Common myeloid progenitor, CD34-positive (primary cell): ENCODE data around the gene TBRG4.

Experiments used
- CTCF ChIA-PET: fragments of 350-600 bp; sonication (Branson Sonifier 250); formaldehyde crosslinking; loops from one replicate; lab custom pipeline; 2021; ENCODE audit warnings: antibody characterized with exemption; lab: Charles Lee
- POLR2A ChIA-PET: fragments of 350-600 bp; sonication (Branson Sonifier 250); formaldehyde crosslinking; loops from one replicate; lab custom pipeline; 2021; ENCODE audit warnings: antibody characterized with exemption; lab: Charles Lee
- DNase-seq, 3 donors: peaks; one replicate each; pipeline versions ENCODE4 v3.0.0 to v3.0.0-alpha.2; 2013
- H3K27ac ChIP-seq, 2 experiments: 1 replicate in 1 of 2; 2 replicates in 1 of 2; pipeline ENCODE4 v1.7.0; 2013; ENCODE audit warnings: inconsistent platforms in 2 of 2, low read length in 2 of 2, mild to moderate bottlenecking in 2 of 2, low read depth in 1 of 2, moderate library complexity in 1 of 2; ENCODE audit not compliant: severe bottlenecking in 2 of 2, insufficient read depth in 1 of 2, poor library complexity in 1 of 2
- H3K27me3 ChIP-seq, 5 experiments: replicated peaks in 2 of 5; 1 replicate in 3 of 5; 2 replicates in 2 of 5; pipeline versions ENCODE4 v1.6.1 to v1.7.0; 2013; ENCODE audit warnings: low read length in 4 of 5, mild to moderate bottlenecking in 2 of 5, moderate library complexity in 2 of 5, inconsistent platforms in 1 of 5; ENCODE audit not compliant: insufficient read depth in 5 of 5, control insufficient read depth in 4 of 5
- H3K36me3 ChIP-seq, 4 experiments: 1 replicate in 2 of 4; 2 replicates in 2 of 4; pipeline versions ENCODE4 v1.6.1 to v1.7.0; 2013; ENCODE audit warnings: low read length in 3 of 4, control low read depth in 1 of 4, mild to moderate bottlenecking in 1 of 4; ENCODE audit not compliant: control insufficient read depth in 4 of 4, insufficient read depth in 4 of 4
- H3K4me1 ChIP-seq, 4 experiments: 1 replicate in 3 of 4; 2 replicates in 1 of 4; pipeline versions ENCODE4 v1.6.1 to v1.7.1; 2013; ENCODE audit warnings: low read length in 3 of 4, mild to moderate bottlenecking in 3 of 4, control low read depth in 1 of 4, inconsistent platforms in 1 of 4, moderate library complexity in 1 of 4; ENCODE audit not compliant: control insufficient read depth in 4 of 4, insufficient read depth in 4 of 4; ENCODE audit errors: control extremely low read depth in 1 of 4
- H3K4me3 ChIP-seq, 7 experiments: 1 replicate in 4 of 7; 2 replicates in 3 of 7; pipeline versions ENCODE4 v1.5.1 to v1.7.0; 2013; ENCODE audit warnings: mild to moderate bottlenecking in 7 of 7, low read length in 6 of 7, moderate library complexity in 6 of 7, inconsistent platforms in 2 of 7, low read depth in 2 of 7, control low read depth in 1 of 7; ENCODE audit not compliant: insufficient read depth in 4 of 7, control insufficient read depth in 1 of 7; ENCODE audit errors: extremely low read depth in 1 of 7
- H3K9me3 ChIP-seq, 5 experiments: 1 replicate in 4 of 5; 2 replicates in 1 of 5; pipeline versions ENCODE4 v1.6.1 to v1.7.1; 2013; ENCODE audit warnings: low read length in 4 of 5, mild to moderate bottlenecking in 2 of 5, inconsistent platforms in 1 of 5, low read depth in 1 of 5, moderate library complexity in 1 of 5; ENCODE audit not compliant: control insufficient read depth in 4 of 5, insufficient read depth in 2 of 5; ENCODE audit errors: control extremely low read depth in 1 of 5
- WGBS: methylation state at CpG from one replicate; pipeline ENCODE4 v1.1.5; 2013; ENCODE audit not compliant: insufficient coverage; 5-methylcytosine and 5-hydroxymethylcytosine counted together

TBRG4 gene

GRCh38 chr7:45075871-45076796 lies 35.4 kb downstream of the TBRG4 start:
- H3K4me3 ChIP-seq = no peak overlapping the region

GRCh38 chr7:45075355-45075644 lies 36.2 kb downstream of the TBRG4 start:
- WGBS = 86% methylated on average over 1 of the region's 1 CpG
- no peak overlapping the region for H3K27ac ChIP-seq
- H3K4me3 ChIP-seq = no peak overlapping the region
- peaks cover 0 to under 1% (median 0%) of the 10 kb centered on the region in 4 experiments for H3K4me1 ChIP-seq
- POLR2A ChIA-PET = no interaction called here
- peaks cover 14 to 73% (median 60%) of the 10 kb centered on the region in 4 experiments for H3K36me3 ChIP-seq
- no peaks in the 10 kb centered on the region for H3K9me3 ChIP-seq
- CTCF ChIA-PET = interaction anchor here (1.4 kb wide), 1 partner anchor 58 kb away, joined by 3 read pairs; no protein-coding TSS in a partner anchor
- no peaks in the 10 kb centered on the region for H3K27me3 ChIP-seq
- DNase-seq = no peak

More at GRCh38 chr7:45075871-45076796, 35.4 kb downstream of the TBRG4 start:
- no peak for DNase-seq
- peaks cover 11 to 65% (median 53%) of the 10 kb centered on the region in 4 experiments for H3K36me3 ChIP-seq
- H3K9me3 ChIP-seq = no peaks in the 10 kb centered on the region
- no peaks in the 10 kb centered on the region for H3K27me3 ChIP-seq
- ChIA-PET CTCF (interaction anchor here (0.6 to 2.2 kb wide), 3 partner anchors 11 to 59 kb away, joined by 3 to 17 read pairs (median 3); no protein-coding TSS in a partner anchor), POLR2A (no interaction called here)
- peaks cover 0 to 4% (median 0%) of the 10 kb centered on the region in 4 experiments for H3K4me1 ChIP-seq
- H3K27ac ChIP-seq = no peak overlapping the region
- 97% methylated on average over 31 of the region's 35 CpGs for WGBS

- Histone ChIP-seq H3K4me3 (no peak overlapping the region), H3K9me3 (no peaks in the 10 kb centered on the region), H3K27me3 (no peaks in the 10 kb centered on the region), H3K4me1 (no peaks in the 10 kb centered on the region), H3K36me3 (peaks cover 17 to 78% (median 65%) of the 10 kb centered on the region in 4 experiments), H3K27ac (no peak overlapping the region)
- ChIA-PET POLR2A (no interaction called here), CTCF (interaction anchor here (1.4 to 4.2 kb wide), 2 partner anchors 58 to 101 kb away, joined by 3 to 23 read pairs; no protein-coding TSS in a partner anchor)
- DNase-seq = no peak
- 92% methylated on average over 14 of the region's 16 CpGs for WGBS
Observed at GRCh38 chr7:45074528-45075354, 36.8 kb downstream of the TBRG4 start.

- H3K27me3 ChIP-seq = no peaks in the 10 kb centered on the region
- POLR2A ChIA-PET = no interaction called here
- H3K4me3 ChIP-seq = no peak overlapping the region
- CTCF ChIA-PET = interaction anchor here (4.2 kb wide), 1 partner anchor 100 kb away, joined by 23 read pairs; no protein-coding TSS in a partner anchor
- DNase-seq = no peak
- H3K36me3 ChIP-seq = peaks cover 18 to 86% (median 72%) of the 10 kb centered on the region in 4 experiments
- 95% methylated on average over 14 of the region's 15 CpGs for WGBS
- H3K9me3 ChIP-seq = no peaks in the 10 kb centered on the region
- H3K4me1 ChIP-seq = no peaks in the 10 kb centered on the region
- H3K27ac ChIP-seq = no peak overlapping the region
Observed at GRCh38 chr7:45073786-45074527, 37.5 kb downstream of the TBRG4 start.

- WGBS = 93% methylated on average over 9 of the region's 17 CpGs
- Histone ChIP-seq H3K36me3 (peaks cover 23 to 94% (median 78%) of the 10 kb centered on the region in 4 experiments), H3K27ac (no peak overlapping the region), H3K4me3 (no peak overlapping the region), H3K4me1 (no peaks in the 10 kb centered on the region), H3K9me3 (no peaks in the 10 kb centered on the region), H3K27me3 (no peaks in the 10 kb centered on the region)
- CTCF ChIA-PET = interaction anchor here (2.0 to 4.2 kb wide), 2 partner anchors 11 to 100 kb away, joined by 6 to 23 read pairs; no protein-coding TSS in a partner anchor
- POLR2A ChIA-PET = no interaction called here
- no peak for DNase-seq
Observed at GRCh38 chr7:45073031-45073785, 38.3 kb downstream of the TBRG4 start.
